HepG2 (cell line): Measurements from ENCODE around the gene TMEM167B. TPM values are rescaled to one million over a fixed set of nuclear protein-coding genes. Genes with fewer than 3 reads are reported as not detected.

Experiments used
- ATAC-seq: fragments of 200-7000 bp; cut with Tn5 transposase; 3 replicates; pipeline ENCODE4 v1.9.1; 2020; ENCODE audit warnings: mild to moderate bottlenecking, moderate library complexity
- BruUV-seq: library from RNA; stranded (reverse); fragments of 400-500 nt; replicated peaks from 2 replicates; lab custom pipeline; 2021; lab: Mats Ljungman, UMichigan
- CTCF ChIA-PET: fragments of 300-600 bp; formaldehyde crosslinking; extraction: SDS; loops from one replicate; lab custom pipeline; 2021; ENCODE audit warnings: low total read pairs, inconsistent platforms, low intra/inter-chr PET ratio; lab: Yijun Ruan, JAX
- POLR2A ChIA-PET: fragments of 350-600 bp; sonication (Branson Sonifier 250); formaldehyde crosslinking; loops from one replicate; lab custom pipeline; 2020; ENCODE audit warnings: antibody characterized with exemption, inconsistent platforms; lab: Yijun Ruan, JAX
- DNase-seq: peaks from one replicate; pipeline ENCODE4 v3.0.0-alpha.2; 2015; ENCODE audit warnings: low spot score
- FAIRE-seq: peaks from 3 replicates; lab custom pipeline; 2011; peaks lifted over from hg19 to GRCh38; lab: Jason Lieb, UNC
- H2AFZ ChIP-seq: one replicate; pipeline ENCODE4 v1.6.1; 2011; ENCODE audit warnings: low read length, inconsistent platforms
- H3K27ac ChIP-seq: fragments of 300-600 bp; 3 replicates; pipeline ENCODE4 v1.8.0; 2011; ENCODE audit warnings: mixed run types, mild to moderate bottlenecking, mixed read lengths, low read length, inconsistent platforms; ENCODE audit not compliant: insufficient read depth; ENCODE audit errors: extremely low read length
- H3K27me3 ChIP-seq, 2 experiments: fragments of 200-600 bp in 1 of 2; 2 replicates in 1 of 2; 3 replicates in 1 of 2; pipeline versions ENCODE4 v1.6.0 to v1.8.0; 2011; ENCODE audit warnings: low read length in 2 of 2, mild to moderate bottlenecking in 2 of 2, moderate library complexity in 2 of 2, inconsistent platforms in 1 of 2; ENCODE audit not compliant: insufficient read depth in 2 of 2, control insufficient read depth in 1 of 2
- H3K36me3 ChIP-seq, 2 experiments: fragments of 200-600 bp in 1 of 2; replicated peaks in 1 of 2; 2 replicates in 1 of 2; 3 replicates in 1 of 2; pipeline versions ENCODE4 v1.5.1 to v1.8.0; 2011; ENCODE audit warnings: low read length in 2 of 2, inconsistent platforms in 1 of 2; ENCODE audit not compliant: insufficient read depth in 2 of 2, control insufficient read depth in 1 of 2
- H3K4me1 ChIP-seq: 2 replicates; pipeline ENCODE4 v1.5.1; 2012; ENCODE audit warnings: low read length, inconsistent platforms; ENCODE audit not compliant: insufficient read depth
- H3K4me2 ChIP-seq: 2 replicates; pipeline ENCODE4 v1.6.0; 2011; ENCODE audit warnings: low read depth, low read length, inconsistent platforms
- H3K4me3 ChIP-seq, 3 experiments: fragments of 200-600 bp in 1 of 3; sonication (generic), shearing (Covaris generic) in 1 of 3; replicated peaks in 1 of 3; 2 replicates each; pipeline ENCODE4 v1.5.1; 2011 to 2016; ENCODE audit warnings: low read length in 3 of 3, inconsistent platforms in 2 of 3, low read depth in 2 of 3, mild to moderate bottlenecking in 2 of 3, control low read depth in 1 of 3, mixed read lengths in 1 of 3; ENCODE audit not compliant: insufficient read depth in 1 of 3
- H3K79me2 ChIP-seq: one replicate; pipeline ENCODE4 v1.6.1; 2011; ENCODE audit warnings: low read length, inconsistent platforms; ENCODE audit not compliant: insufficient read depth
- H3K9ac ChIP-seq: 2 replicates; pipeline ENCODE4 v1.6.0; 2011; ENCODE audit warnings: mild to moderate bottlenecking, low read depth, low read length, inconsistent platforms; ENCODE audit not compliant: insufficient read depth
- H3K9me3 ChIP-seq: 2 replicates; pipeline ENCODE4 v1.5.1; 2012; ENCODE audit warnings: mild to moderate bottlenecking, low read length
- H4K20me1 ChIP-seq: 2 replicates; pipeline ENCODE4 v1.6.0; 2011; ENCODE audit warnings: inconsistent platforms, mild to moderate bottlenecking, low read length, moderate library complexity; ENCODE audit not compliant: insufficient read depth
- CENPBD1 ChIP-seq: sonication (generic); formaldehyde crosslinking; IDR thresholded peaks from 2 replicates; pipeline ENCODE4 v1.8.0; 2022; ENCODE audit warnings: missing genetic modification reagents, low read depth, mild to moderate bottlenecking, borderline replicate concordance
- CSRNP1 ChIP-seq: sonication (generic); formaldehyde crosslinking; IDR thresholded peaks from 2 replicates; pipeline ENCODE4 v1.8.1; 2023; ENCODE audit warnings: mild to moderate bottlenecking, missing genetic modification reagents
- NFE2L1 ChIP-seq: sonication (generic); formaldehyde crosslinking; IDR thresholded peaks from 2 replicates; pipeline ENCODE4 v1.4.0; 2020; ENCODE audit warnings: missing genetic modification reagents, mild to moderate bottlenecking, borderline replicate concordance
- ZBTB2 ChIP-seq: sonication (generic); formaldehyde crosslinking; IDR thresholded peaks from 2 replicates; pipeline ENCODE4 v1.8.0; 2022; ENCODE audit warnings: low read depth, missing genetic modification reagents
- ZBTB38 ChIP-seq: sonication (generic); formaldehyde crosslinking; IDR thresholded peaks from 2 replicates; pipeline ENCODE4 v1.5.1; 2020; ENCODE audit warnings: mild to moderate bottlenecking, missing genetic modification reagents
- ZMYM3 ChIP-seq: sonication (generic); formaldehyde crosslinking; IDR thresholded peaks from 2 replicates; pipeline ENCODE4 v1.5.1; 2020; ENCODE audit warnings: mild to moderate bottlenecking, missing genetic modification reagents
- ZNF644 ChIP-seq: IDR thresholded peaks from 2 replicates; pipeline ENCODE4 v1.6.1; 2016; ENCODE audit warnings: low read depth
- ZNF670 ChIP-seq: sonication (generic); formaldehyde crosslinking; IDR thresholded peaks from 2 replicates; pipeline ENCODE4 v1.8.0; 2022; ENCODE audit warnings: mild to moderate bottlenecking, missing genetic modification reagents, borderline replicate concordance
- WGBS: methylation state at CpG from one replicate; pipeline ENCODE4 v1.1.6; 2017; ENCODE audit warnings: low lambda C conversion rate; 5-methylcytosine and 5-hydroxymethylcytosine counted together
- in situ Hi-C: cut with HindIII; loops from 2 replicates; pipeline ENCODE4 v1.10.0; 2017; ENCODE audit warnings: low pct_unique_long_range_greater_than_20kb; ENCODE audit not compliant: extremely low pct_ligation_motif_present
- intact Hi-C: fragments of 100-400 bp; cut with micrococcal nuclease; formaldehyde crosslinking; loops from one replicate; pipeline ENCODE4 v1.10.0; 2022; ENCODE audit not compliant: unreplicated experiment
- polyA plus RNA-seq, 8 experiments: library from polyadenylated mRNA; depleted of rRNA in 3 of 8; stranded (reverse) in 7 of 8; unstranded in 1 of 8; fragments of >200 nt; fragmentation: Illumina TruSeq in 4 of 8; extraction: Trizol in 4 of 8; gene quantifications; 2 replicates each; pipeline versions ENCODE4 v1.2.1 to v1.2.3, GENCODE V29; 2011 to 2016; ENCODE audit warnings: low read depth in 4 of 8, missing spikeins in 1 of 8, mixed read lengths in 1 of 8; ENCODE audit not compliant: insufficient read depth in 1 of 8
- total RNA-seq, 5 experiments: library from RNA; depleted of rRNA; stranded (reverse); fragments of >200 nt; fragmentation: Illumina TruSeq; extraction: Trizol; gene quantifications; 2 replicates each; pipeline ENCODE4 v1.2.3, GENCODE V29; 2016; ENCODE audit warnings: low read depth in 1 of 5

Gene TMEM167B
- total and polyA plus RNA-seq, 2 of the 13 experiments (the other 11 are each of a cell fraction or from before 2014, with no cell fraction given): 9.5 to 22.4 TPM

- no peak for TF ChIP-seq CENPBD1
- no peak for TF ChIP-seq ZBTB2 (CRISPR knock-in tag)
Measured at GRCh38 chr1:109104364-109105151, 14.0 kb downstream of the TMEM167B start (continued).

GRCh38 chr1:109105881-109106280, 15.3 kb downstream of the TMEM167B start:
- Histone ChIP-seq H3K27ac (no peak overlapping the region), H3K4me3 (no peak overlapping the region), H3K36me3 (no peaks in the 10 kb centered on the region), H3K27me3 (peaks cover 0 to 16% of the 10 kb centered on the region in 2 experiments; a peak in 2 of 5 replicates), H3K4me1 (peaks cover 18% of the 10 kb centered on the region; the same call in 1 of the 2 replicates), H2AFZ (no peak overlapping the region), H3K79me2 (peaks cover 8% of the 10 kb centered on the region), H3K9ac (no peak overlapping the region), H3K9me3 (no peaks in the 10 kb centered on the region), H4K20me1 (no peaks in the 10 kb centered on the region), H3K4me2 (no peak overlapping the region)
- WGBS: 48% methylated on average over 4 of the region's 4 CpGs
- intact Hi-C loops (no loop called here), in situ Hi-C loops (no loop called here)
- FAIRE-seq (no peak), ATAC-seq (no peak), DNase-seq (no peak)
- TF ChIP-seq ZNF644 (no peak), NFE2L1 (CRISPR knock-in tag) (no peak), ZMYM3 (CRISPR knock-in tag) (no peak), CSRNP1 (no peak), ZBTB38 (CRISPR knock-in tag) (no peak), ZNF670 (CRISPR knock-in tag) (no peak)
- no TSS peak for BruUV-seq
- CTCF ChIA-PET: no interaction called here
- POLR2A ChIA-PET: no interaction called here
